GM12892 (cell line): ENCODE results near the gene NR4A3.
"Not testable (repeated sequence)": the region's sequence is repeated elsewhere in the genome, so short reads cannot be mapped to it uniquely, and the experiment has no call there.

Experiments used
- DNase-seq: peaks from one replicate; pipeline ENCODE4 v3.0.0; 2011; ENCODE audit not compliant: insufficient read length
- FAIRE-seq: peaks from 2 replicates; lab custom pipeline; 2011; peaks lifted over from hg19 to GRCh38; lab: Jason Lieb, UNC
- POLR2A ChIP-seq: IDR thresholded peaks from 2 replicates; pipeline ENCODE4 v1.6.1; 2011; ENCODE audit warnings: low read depth, low read length, control low read depth
- POLR2AphosphoS5 ChIP-seq: IDR thresholded peaks from 2 replicates; pipeline ENCODE4 v1.6.1; 2011; ENCODE audit warnings: low read depth, low read length, control low read depth
- TAF1 ChIP-seq: IDR thresholded peaks from 2 replicates; pipeline ENCODE4 v1.6.1; 2011; ENCODE audit warnings: low read depth, mild to moderate bottlenecking, control low read depth, low read length, borderline replicate concordance

Gene NR4A3

GRCh38 chr9:99850736-99851499 lies 29.2 kb downstream of the NR4A3 start:
- FAIRE-seq (peak; percentile 54), DNase-seq (no peak)
- TF ChIP-seq POLR2AphosphoS5 (no peak), POLR2A (no peak), TAF1 (no peak)

DNA sequence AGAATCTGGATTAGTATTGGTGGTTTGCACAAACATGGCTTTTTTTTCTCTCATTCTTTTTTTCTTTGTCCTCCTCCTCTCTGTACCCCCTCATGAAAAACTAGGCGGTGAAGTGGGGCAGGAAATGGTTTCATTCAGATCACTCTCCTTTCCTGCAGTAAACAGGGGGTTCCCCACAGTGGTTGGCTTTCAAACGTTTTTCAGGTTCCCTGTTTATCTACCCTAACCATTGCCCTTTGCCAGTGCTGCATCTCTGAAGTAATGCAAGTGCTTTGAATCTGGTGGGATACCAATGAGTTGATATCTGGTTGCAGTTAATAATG lies 29.8 kb downstream of the NR4A3 start:
- DNase-seq (no peak), FAIRE-seq (peak; percentile 97)
- no peak for TF ChIP-seq POLR2A
- TF ChIP-seq TAF1 = no peak
- TF ChIP-seq POLR2AphosphoS5 = no peak

GRCh38 chr9:99852617-99853016 lies 30.9 kb downstream of the NR4A3 start:
- no peak for TF ChIP-seq TAF1
- no peak for TF ChIP-seq POLR2A
- no peak for TF ChIP-seq POLR2AphosphoS5
- FAIRE-seq (peak; percentile 54), DNase-seq (no peak)

DNA sequence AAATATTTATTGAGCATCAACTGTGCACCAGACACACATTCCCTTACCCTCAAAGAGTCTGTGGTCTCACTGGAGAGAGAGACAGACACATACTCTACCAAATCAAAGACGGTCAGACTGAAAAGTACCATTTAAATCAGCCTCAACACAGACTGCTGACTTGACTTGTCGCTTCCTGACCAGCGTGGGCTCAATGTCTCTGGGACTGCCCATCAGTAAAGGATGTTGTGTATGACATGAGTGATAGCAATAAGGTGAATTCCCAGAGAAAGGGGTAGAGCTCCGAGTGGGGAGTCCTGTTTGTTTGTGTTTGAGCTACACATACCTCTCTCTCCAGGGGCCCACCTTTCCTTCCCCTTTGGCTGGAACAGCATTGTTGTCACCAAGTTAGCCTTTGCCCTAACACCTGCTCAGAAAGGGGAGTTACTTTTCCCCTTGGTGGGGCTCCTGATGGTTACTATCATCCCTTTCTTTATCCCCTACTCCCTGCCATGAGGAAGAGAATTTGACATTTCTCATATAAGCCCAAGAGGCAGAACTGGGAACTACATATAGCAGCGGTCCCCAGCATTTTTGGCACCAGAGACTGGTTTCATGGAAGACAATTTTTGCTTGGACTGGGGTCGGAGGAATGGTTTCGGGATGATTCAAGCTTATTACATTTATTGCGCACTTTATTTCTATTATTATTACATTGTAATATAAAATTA lies 33.9 kb downstream of the NR4A3 start:
- TF ChIP-seq TAF1 (no peak), POLR2AphosphoS5 (no peak), POLR2A (no peak)
- FAIRE-seq (no peak), DNase-seq (no peak)

GRCh38 chr9:99857576-99857975 lies 35.9 kb downstream of the NR4A3 start:
- FAIRE-seq, DNase-seq: not testable (repeated sequence)

DNA sequence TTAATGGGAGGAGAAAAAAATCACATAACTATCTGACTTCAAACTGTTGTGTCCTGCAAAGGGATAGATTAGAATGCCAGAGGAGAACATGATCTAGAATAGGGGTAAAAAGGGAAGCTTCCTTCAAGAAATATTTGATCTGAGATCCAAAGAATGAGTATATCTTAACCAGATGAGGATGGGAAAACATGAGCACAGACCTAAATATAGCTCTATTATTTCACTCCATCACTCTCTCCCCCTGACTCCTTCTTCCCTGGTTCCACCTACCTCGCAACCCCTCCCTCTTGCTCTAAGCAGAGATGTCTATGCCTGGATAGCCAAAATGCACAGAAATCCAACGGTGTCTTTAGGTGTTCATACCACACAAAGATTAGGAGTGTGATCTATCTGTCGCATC lies 36.4 kb downstream of the NR4A3 start:
- TF ChIP-seq POLR2AphosphoS5 (no peak), TAF1 (no peak), POLR2A (no peak)
- DNase-seq (no peak), FAIRE-seq (no peak)

DNA sequence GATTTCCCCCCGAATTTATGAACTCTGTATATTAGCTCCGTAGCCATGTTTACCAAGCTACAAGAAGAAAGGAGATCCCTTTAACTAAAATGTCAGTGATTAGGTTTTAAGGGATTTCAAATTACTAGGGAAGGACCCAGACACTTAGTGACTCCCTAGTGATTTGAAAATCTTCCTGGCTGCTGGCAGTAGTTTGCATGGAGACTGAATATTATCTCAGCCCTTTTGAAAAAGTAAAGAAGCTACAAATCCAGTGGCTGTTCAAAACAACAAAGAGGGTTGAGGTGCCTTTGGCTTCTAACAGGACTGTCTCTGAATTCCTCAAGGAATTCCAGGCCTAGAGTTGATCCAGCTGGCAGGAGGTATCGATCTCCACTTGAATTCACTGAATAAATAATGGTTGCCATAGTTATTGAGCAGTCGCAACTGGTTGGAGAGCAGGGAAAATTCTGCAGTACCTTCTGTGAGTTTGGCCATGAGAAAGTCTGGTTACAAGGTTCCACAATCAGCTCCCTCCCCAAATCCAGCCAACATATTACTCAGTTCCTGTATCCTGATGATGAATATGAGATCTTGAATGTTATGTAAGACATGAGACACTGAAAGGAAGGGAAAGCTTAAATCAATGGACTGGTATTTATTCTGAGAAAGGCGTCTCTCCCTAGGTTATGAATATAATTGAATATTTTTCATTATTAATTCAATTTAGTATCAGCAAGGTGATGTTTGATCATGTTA lies 37.7 kb downstream of the NR4A3 start:
- FAIRE-seq (no peak), DNase-seq (no peak)
- TF ChIP-seq POLR2A (no peak), POLR2AphosphoS5 (no peak), TAF1 (no peak)

DNA sequence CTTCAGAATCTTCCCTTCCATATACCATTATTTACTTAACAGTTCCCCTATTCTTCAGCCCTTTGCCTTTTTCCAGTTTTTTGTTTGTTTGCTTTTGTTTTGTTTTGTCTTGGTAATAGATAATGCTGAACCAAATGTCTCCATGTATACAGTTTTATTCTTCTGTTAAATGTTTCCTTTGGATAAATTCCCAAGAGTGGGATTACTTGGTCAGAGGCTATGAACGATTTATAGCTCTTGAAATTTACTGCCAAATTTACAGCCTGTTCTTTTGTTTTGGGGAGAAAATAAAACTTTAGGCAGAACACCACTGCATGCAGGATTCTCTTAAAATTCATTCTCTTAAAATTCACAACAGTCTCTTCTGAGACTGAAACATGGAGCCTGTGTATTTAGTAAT lies 38.6 kb downstream of the NR4A3 start:
- FAIRE-seq (no peak), DNase-seq (no peak)
- no peak for TF ChIP-seq POLR2AphosphoS5
- no peak for TF ChIP-seq POLR2A
- TF ChIP-seq TAF1 = no peak

GRCh38 chr9:99863955-99864354 lies 42.3 kb downstream of the NR4A3 start:
- TF ChIP-seq POLR2AphosphoS5 (no peak), POLR2A (no peak), TAF1 (no peak)
- DNase-seq (no peak), FAIRE-seq (no peak)

DNA sequence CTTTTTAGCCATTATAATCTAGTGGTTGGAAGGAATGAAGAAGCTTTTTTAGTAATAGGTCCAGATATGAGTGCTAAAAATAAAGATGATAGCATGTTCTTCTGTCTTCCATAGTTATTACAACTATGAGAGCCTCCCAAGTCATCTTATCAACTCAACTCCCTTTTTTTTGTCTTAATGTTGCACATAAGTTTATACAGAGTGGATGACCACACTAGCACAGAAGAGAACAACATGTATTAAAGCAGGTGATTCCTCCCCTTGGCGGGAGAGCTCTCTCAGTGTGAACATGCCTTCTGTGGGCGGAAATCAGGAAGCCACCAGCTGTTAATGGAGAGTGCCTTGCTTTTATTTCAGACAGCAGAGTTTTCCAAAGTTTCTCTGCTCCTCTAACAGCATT lies 44.7 kb downstream of the NR4A3 start:
- DNase-seq = no peak
- no peak for TF ChIP-seq POLR2AphosphoS5
- no peak for TF ChIP-seq POLR2A
- TF ChIP-seq TAF1 = no peak
- peak; percentile 5 for FAIRE-seq

DNA sequence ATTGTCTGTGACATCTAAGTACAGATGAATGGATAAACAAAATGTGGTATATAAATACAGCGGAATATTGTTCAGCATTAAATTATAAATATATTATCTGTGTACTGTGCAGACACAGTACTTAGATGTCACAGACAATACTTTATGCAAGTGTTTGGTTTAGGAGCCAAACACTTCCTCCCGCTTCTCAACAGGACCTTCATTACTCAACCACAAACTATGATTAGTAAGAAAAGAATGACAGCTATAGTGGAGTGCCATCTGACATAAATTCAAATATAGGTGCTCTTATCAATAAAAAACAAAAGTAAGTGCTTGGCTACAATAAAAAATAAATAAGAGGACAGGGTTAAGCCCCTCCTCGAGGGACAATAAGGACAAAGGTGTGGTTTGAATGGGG lies 45.9 kb downstream of the NR4A3 start:
- DNase-seq (no peak), FAIRE-seq (no peak)
- TF ChIP-seq POLR2A (no peak), POLR2AphosphoS5 (no peak), TAF1 (no peak)
